B cell (primary cell): ENCODE measurements around the gene SMOC1. TPM values are rescaled to one million over a fixed set of nuclear protein-coding genes. Genes with fewer than 3 reads are reported as not detected.

Experiments used
- ATAC-seq: fragments of 200-7000 bp; cut with Tn5 transposase; one replicate; pipeline ENCODE4 v1.10.0; 2021; ENCODE audit warnings: low read depth, mild to moderate bottlenecking, moderate number of reproducible peaks, moderate library complexity
- CTCF ChIA-PET: fragments of 350-600 bp; sonication (Branson Sonifier 250); formaldehyde crosslinking; loops from one replicate; lab custom pipeline; 2021; ENCODE audit warnings: antibody characterized with exemption, inconsistent platforms; lab: Charles Lee
- POLR2A ChIA-PET: fragments of 350-600 bp; sonication (Branson Sonifier 250); formaldehyde crosslinking; loops from one replicate; lab custom pipeline; 2021; ENCODE audit warnings: antibody characterized with exemption; lab: Charles Lee
- DNase-seq: peaks from one replicate; pipeline ENCODE4 v3.0.0; 2013
- H2AFZ ChIP-seq: 2 replicates; pipeline ENCODE4 v1.6.1; 2012; ENCODE audit warnings: mild to moderate bottlenecking, low read depth, low read length; ENCODE audit not compliant: insufficient read depth, poor library complexity, severe bottlenecking
- H3K27ac ChIP-seq, 2 donors: 1 replicate in 1 of 2; 2 replicates in 1 of 2; pipeline ENCODE4 v1.5.1; 2012 to 2013; ENCODE audit warnings: low read length in 2 of 2, mild to moderate bottlenecking in 2 of 2, moderate library complexity in 1 of 2
- H3K27me3 ChIP-seq, 4 experiments: fragments of 200-600 bp in 1 of 4; sonication (generic) in 1 of 4; replicated peaks in 1 of 4; 1 replicate in 2 of 4; 2 replicates in 2 of 4; pipeline versions ENCODE4 v1.6.1 to v1.7.0; 2013 to 2016; ENCODE audit warnings: low read length in 3 of 4, mild to moderate bottlenecking in 2 of 4, mixed read lengths in 1 of 4, moderate library complexity in 1 of 4; ENCODE audit not compliant: insufficient read depth in 4 of 4, control insufficient read depth in 3 of 4; ENCODE audit errors: control extremely low read depth in 1 of 4
- H3K36me3 ChIP-seq, 2 experiments: replicated peaks in 1 of 2; 1 replicate in 1 of 2; 2 replicates in 1 of 2; pipeline versions ENCODE4 v1.6.1 to v1.7.1; 2013; ENCODE audit warnings: low read length in 1 of 2; ENCODE audit not compliant: insufficient read depth in 2 of 2, control insufficient read depth in 1 of 2; ENCODE audit errors: control extremely low read depth in 1 of 2, extremely low read depth in 1 of 2
- H3K4me1 ChIP-seq, 2 donors: fragments of 200-600 bp in 1 of 2; sonication (generic) in 1 of 2; 1 replicate in 1 of 2; 2 replicates in 1 of 2; pipeline versions ENCODE4 v1.5.1 to v1.6.1; 2013 to 2017; ENCODE audit warnings: low read length in 2 of 2; ENCODE audit not compliant: control insufficient read depth in 2 of 2, insufficient read depth in 2 of 2
- H3K4me2 ChIP-seq: replicated peaks from 2 replicates; pipeline ENCODE3; 2012; ENCODE audit warnings: mild to moderate bottlenecking, low read depth, low read length; ENCODE audit not compliant: poor library complexity, severe bottlenecking
- H3K4me3 ChIP-seq, 5 experiments: fragments of 200-600 bp in 1 of 5; sonication (generic) in 1 of 5; 1 replicate in 3 of 5; 2 replicates in 2 of 5; pipeline versions ENCODE4 v1.5.1 to v1.7.0; 2011 to 2016; ENCODE audit warnings: low read length in 4 of 5, mild to moderate bottlenecking in 4 of 5, low read depth in 2 of 5, control low read depth in 1 of 5, moderate library complexity in 1 of 5; ENCODE audit not compliant: insufficient read depth in 1 of 5; ENCODE audit errors: control extremely low read depth in 1 of 5, extremely low read depth in 1 of 5
- H3K79me2 ChIP-seq: fragments of 200-600 bp; sonication (generic); one replicate; pipeline ENCODE4 v1.6.0; 2016; ENCODE audit warnings: low read length; ENCODE audit not compliant: control insufficient read depth, insufficient read depth
- H3K9ac ChIP-seq: fragments of 200-600 bp; sonication (generic); 2 replicates; pipeline ENCODE4 v1.6.1; 2017; ENCODE audit warnings: mild to moderate bottlenecking, low read length, moderate library complexity
- H3K9me3 ChIP-seq, 3 donors: one replicate each; pipeline versions ENCODE4 v1.6.1 to v1.7.1; 2013; ENCODE audit warnings: low read length in 2 of 3; ENCODE audit not compliant: control insufficient read depth in 2 of 3, insufficient read depth in 1 of 3; ENCODE audit errors: control extremely low read depth in 1 of 3
- H4K20me1 ChIP-seq: 2 replicates; pipeline ENCODE4 v1.6.0; 2012; ENCODE audit warnings: mild to moderate bottlenecking, low read length; ENCODE audit not compliant: insufficient read depth, control insufficient read depth, poor library complexity, severe bottlenecking
- H3K27ac Mint-ChIP-seq: one replicate; pipeline ENCODE4 v1.8.0; 2021; ENCODE audit warnings: mixed read lengths
- H3K27me3 Mint-ChIP-seq: one replicate; pipeline ENCODE4 v1.8.0; 2021; ENCODE audit warnings: mixed read lengths
- H3K4me1 Mint-ChIP-seq: one replicate; pipeline ENCODE4 v1.8.0; 2021; ENCODE audit warnings: mixed read lengths
- H3K4me3 Mint-ChIP-seq: one replicate; pipeline ENCODE4 v1.8.0; 2021; ENCODE audit warnings: mixed read lengths
- H3K9me3 Mint-ChIP-seq: one replicate; pipeline ENCODE4 v1.8.0; 2022; ENCODE audit warnings: mixed read lengths; ENCODE audit not compliant: insufficient read depth
- EZH2 ChIP-seq: IDR thresholded peaks from 2 replicates; pipeline ENCODE4 v1.6.1; 2012; ENCODE audit warnings: borderline replicate concordance, low read depth, mild to moderate bottlenecking, moderate library complexity, low read length; ENCODE audit not compliant: insufficient read depth, poor library complexity, severe bottlenecking
- WGBS: methylation state at CpG from one replicate; pipeline ENCODE4 v1.1.5; 2013; ENCODE audit warnings: missing lambda C conversion rate; ENCODE audit not compliant: insufficient coverage; 5-methylcytosine and 5-hydroxymethylcytosine counted together
- intact Hi-C: fragments of 100-400 bp; cut with micrococcal nuclease; formaldehyde crosslinking; loops from one replicate; pipeline ENCODE4 v1.10.0; 2022
- polyA plus RNA-seq: library from polyadenylated mRNA; depleted of rRNA; stranded (reverse); fragments of >200 nt; gene quantifications from 2 replicates; pipeline ENCODE4 v1.2.3, GENCODE V29; 2012
- total RNA-seq, 2 donors: library from RNA; stranded (reverse); fragments of 120-200 nt in 1 of 2; gene quantifications; 1 replicate in 1 of 2; 2 replicates in 1 of 2; pipeline versions ENCODE4 v1.2.3 to v1.2.4, GENCODE V29; 2013 to 2022
- TF ChIP-seq, protein P1 (sequence below): fragments of 200-600 bp; IDR thresholded peaks from one replicate; pipeline ENCODE4 v1.8.0; 2022; ENCODE audit warnings: antibody characterized with exemption, mild to moderate bottlenecking

SMOC1 gene
- total and polyA plus RNA-seq, 2 donors (not counting 1 experiment from before 2014, with no cell fraction given): 0.04 to 0.84 TPM

- CTCF ChIA-PET: no interaction called here
- no peaks in the 10 kb centered on the region for H3K9me3 ChIP-seq
- peaks cover 6% of the 10 kb centered on the region for H3K27me3 Mint-ChIP-seq
- POLR2A ChIA-PET: no interaction called here
- H3K36me3 ChIP-seq: no peaks in the 10 kb centered on the region
- intact Hi-C loops: no loop called here
- H3K4me1 Mint-ChIP-seq: peaks cover 6% of the 10 kb centered on the region
- no peak overlapping the region for H2AFZ ChIP-seq
- no peak for ATAC-seq
- no peak for DNase-seq
- no peaks in the 10 kb centered on the region for H3K9me3 Mint-ChIP-seq
- no peak for TF ChIP-seq EZH2
- TF ChIP-seq, protein P1, sequence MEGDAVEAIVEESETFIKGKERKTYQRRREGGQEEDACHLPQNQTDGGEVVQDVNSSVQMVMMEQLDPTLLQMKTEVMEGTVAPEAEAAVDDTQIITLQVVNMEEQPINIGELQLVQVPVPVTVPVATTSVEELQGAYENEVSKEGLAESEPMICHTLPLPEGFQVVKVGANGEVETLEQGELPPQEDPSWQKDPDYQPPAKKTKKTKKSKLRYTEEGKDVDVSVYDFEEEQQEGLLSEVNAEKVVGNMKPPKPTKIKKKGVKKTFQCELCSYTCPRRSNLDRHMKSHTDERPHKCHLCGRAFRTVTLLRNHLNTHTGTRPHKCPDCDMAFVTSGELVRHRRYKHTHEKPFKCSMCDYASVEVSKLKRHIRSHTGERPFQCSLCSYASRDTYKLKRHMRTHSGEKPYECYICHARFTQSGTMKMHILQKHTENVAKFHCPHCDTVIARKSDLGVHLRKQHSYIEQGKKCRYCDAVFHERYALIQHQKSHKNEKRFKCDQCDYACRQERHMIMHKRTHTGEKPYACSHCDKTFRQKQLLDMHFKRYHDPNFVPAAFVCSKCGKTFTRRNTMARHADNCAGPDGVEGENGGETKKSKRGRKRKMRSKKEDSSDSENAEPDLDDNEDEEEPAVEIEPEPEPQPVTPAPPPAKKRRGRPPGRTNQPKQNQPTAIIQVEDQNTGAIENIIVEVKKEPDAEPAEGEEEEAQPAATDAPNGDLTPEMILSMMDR: no peak
- H3K4me1 ChIP-seq: peaks cover 0 to 6% of the 10 kb centered on the region in 2 donors
- H3K27me3 ChIP-seq: no peaks in the 10 kb centered on the region
- H3K4me3 ChIP-seq: no peak overlapping the region
- WGBS: over 99% methylated on average over 8 of the region's 8 CpGs
- no peak overlapping the region for H3K4me2 ChIP-seq
- H3K4me3 Mint-ChIP-seq: no peak overlapping the region
- no peak overlapping the region for H3K27ac ChIP-seq
- no peak overlapping the region for H3K27ac Mint-ChIP-seq
- H4K20me1 ChIP-seq: no peaks in the 10 kb centered on the region
- no peak overlapping the region for H3K9ac ChIP-seq
- H3K79me2 ChIP-seq: no peaks in the 10 kb centered on the region
Measured at GRCh38 chr14:70009961-70010360, 130.7 kb downstream of the SMOC1 start.

DNA sequence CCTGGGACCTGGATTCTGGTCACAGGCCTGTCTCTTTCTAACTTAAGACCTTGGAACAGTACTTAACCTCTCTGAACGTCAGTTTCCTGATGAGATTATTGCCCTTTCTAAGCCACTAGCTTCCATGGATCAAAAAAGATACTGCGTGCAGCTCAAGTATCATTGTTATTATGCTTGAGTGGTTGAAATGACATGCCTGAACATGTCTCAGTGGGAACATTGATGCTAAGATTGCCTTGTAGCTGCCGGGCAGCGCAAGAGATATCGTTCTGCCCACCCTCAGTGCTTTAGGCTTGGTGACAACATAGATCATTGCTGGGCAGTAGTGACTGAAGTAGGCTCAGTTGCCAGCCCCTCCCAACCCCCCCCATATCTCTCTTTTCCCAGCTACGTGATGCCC is 131.9 kb downstream of the SMOC1 start:
- H3K27ac ChIP-seq: no peak overlapping the region
- no peak overlapping the region for H3K4me3 ChIP-seq
- H3K9ac ChIP-seq: no peak overlapping the region
- TF ChIP-seq, protein P1: no peak
- TF ChIP-seq EZH2: no peak
- intact Hi-C loops: no loop called here
- ATAC-seq (no peak), DNase-seq (no peak)
- H3K79me2 ChIP-seq: no peaks in the 10 kb centered on the region
- WGBS: 93% methylated on average over 6 of the region's 6 CpGs
- H3K36me3 ChIP-seq: no peaks in the 10 kb centered on the region
- peaks cover 12% of the 10 kb centered on the region for H3K27me3 Mint-ChIP-seq
- H3K9me3 Mint-ChIP-seq: no peaks in the 10 kb centered on the region
- no peaks in the 10 kb centered on the region for H3K9me3 ChIP-seq
- peaks cover 0 to 6% of the 10 kb centered on the region in 2 donors for H3K4me1 ChIP-seq
- H2AFZ ChIP-seq: no peak overlapping the region
- CTCF ChIA-PET: interaction anchor here (1.1 kb wide), 1 partner anchor 9 kb away, joined by 3 read pairs; no protein-coding TSS in a partner anchor
- peaks cover 6% of the 10 kb centered on the region for H3K4me1 Mint-ChIP-seq
- no peak overlapping the region for H3K4me3 Mint-ChIP-seq
- no peaks in the 10 kb centered on the region for H3K27me3 ChIP-seq
- H3K27ac Mint-ChIP-seq: no peak overlapping the region
- H3K4me2 ChIP-seq: no peak overlapping the region
- POLR2A ChIA-PET: no interaction called here
- no peaks in the 10 kb centered on the region for H4K20me1 ChIP-seq
